NCI-H2227 (cell line): ENCODE results near the gene PALM.
"Not testable (repeated sequence)": the region's sequence is repeated elsewhere in the genome, so short reads cannot be mapped to it uniquely, and the experiment has no call there.

Source experiments
- DNase-seq: peaks from one replicate; lab custom pipeline; 2025; ENCODE audit not compliant: unreplicated experiment; lab: John Stamatoyannopoulos, UW

Gene PALM

GRCh38 chr19:678791-679388, 29.8 kb upstream of the PALM start:
- DNase-seq, result no peak

DNA sequence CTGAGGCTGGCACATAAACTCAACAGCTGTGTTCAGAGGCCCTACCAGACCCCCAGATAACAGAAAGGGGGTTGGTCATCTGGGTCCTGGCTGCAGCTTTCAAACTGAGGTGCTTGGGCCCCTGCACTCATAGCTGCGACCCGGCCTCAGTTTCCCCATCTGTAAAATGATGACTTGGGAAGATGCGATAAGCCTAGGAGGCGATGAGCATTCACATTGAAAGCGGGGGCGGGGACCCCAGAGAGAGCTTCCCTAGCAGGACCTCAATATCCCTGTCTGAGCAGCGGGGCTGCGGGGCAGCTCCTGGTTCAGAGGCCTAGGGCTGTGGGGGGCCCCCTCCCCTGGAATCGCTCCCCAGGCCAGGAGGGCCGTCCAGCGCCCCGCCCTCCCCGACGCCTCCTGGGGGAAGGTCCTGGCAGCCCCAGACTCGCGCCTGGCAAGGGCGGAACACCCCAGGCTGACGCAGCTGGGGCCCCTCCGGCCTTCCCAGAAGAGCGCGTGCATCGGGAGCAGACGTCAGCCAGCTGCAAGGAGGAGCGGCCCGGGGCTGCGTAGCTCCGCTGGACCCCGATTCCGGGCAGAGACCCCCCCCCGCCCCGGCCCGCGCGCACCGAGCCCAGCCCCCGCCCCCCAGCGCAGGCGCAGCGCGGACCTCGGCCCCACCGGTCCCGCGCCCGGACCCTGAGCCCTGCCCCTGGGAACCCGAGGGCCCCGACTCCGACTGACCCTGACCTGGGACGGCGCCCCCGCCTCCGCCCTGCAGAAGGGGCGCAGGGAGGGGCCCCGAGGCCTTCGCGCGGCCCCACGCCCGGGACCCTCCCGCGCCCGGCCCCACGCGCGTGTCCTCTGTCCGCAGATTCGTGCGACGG, 29.1 kb upstream of the PALM start:
- peak; percentile 67 for DNase-seq

DNA sequence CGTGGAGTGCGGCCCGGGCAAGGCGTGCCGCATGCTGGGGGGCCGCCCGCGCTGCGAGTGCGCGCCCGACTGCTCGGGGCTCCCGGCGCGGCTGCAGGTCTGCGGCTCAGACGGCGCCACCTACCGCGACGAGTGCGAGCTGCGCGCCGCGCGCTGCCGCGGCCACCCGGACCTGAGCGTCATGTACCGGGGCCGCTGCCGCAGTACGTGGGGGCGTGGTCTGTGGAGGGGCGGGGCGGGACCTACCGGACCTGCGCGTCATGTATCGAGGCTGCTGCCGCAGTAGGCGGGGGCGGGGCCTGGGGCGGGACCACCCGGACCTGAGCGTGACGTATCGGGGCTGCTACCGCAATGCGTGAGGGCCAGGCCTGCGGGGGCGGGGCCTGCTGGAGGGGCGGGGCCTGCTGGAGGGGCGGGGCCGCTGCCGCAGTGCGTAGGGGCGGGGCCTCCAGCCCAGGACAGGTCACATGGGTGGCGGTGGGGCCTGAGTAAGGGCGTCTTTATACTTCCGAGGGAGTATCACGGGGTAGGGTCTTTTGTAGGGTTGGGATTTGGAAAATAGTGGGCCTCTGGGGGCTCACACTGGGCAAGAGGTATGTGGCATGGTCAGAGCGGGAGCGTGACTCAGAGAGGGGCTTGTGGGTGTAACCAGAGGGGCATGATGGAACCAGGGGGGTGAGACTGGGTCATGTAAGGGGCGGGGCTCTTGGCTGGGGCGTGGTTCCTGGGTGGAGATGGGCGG, 28.3 kb upstream of the PALM start:
- peak; percentile 95 for DNase-seq

GRCh38 chr19:681029-682019, 27.4 kb upstream of the PALM start:
- DNase-seq, result peak; percentile 85

GRCh38 chr19:682678-683320, 25.9 kb upstream of the PALM start:
- no peak for DNase-seq

DNA sequence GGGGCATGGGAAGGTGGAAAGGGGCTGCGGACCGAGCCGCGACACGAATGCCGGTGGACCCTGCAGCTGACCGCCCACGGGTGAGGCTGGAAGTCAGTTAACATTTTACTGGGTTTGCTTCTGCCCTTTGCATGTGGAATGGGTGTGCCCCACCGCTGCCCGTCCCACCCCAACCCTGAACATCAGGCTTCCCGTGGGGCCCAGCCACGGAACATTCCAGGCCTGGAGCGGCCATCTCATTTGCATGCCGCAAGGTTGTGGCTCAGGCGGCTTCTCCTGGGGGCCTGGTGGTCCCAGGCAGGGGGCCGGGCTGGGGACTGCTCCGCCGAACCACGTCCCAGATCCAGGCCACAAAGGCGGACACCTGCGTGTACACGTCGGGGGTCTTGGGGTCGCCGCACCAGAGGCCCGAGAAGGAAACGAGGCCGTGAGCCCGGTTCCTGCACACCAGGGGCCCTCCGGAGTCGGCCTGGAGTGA, 23.2 kb upstream of the PALM start:
- no peak for DNase-seq

GRCh38 chr19:686589-687297, 22.0 kb upstream of the PALM start:
- no peak for DNase-seq

DNA sequence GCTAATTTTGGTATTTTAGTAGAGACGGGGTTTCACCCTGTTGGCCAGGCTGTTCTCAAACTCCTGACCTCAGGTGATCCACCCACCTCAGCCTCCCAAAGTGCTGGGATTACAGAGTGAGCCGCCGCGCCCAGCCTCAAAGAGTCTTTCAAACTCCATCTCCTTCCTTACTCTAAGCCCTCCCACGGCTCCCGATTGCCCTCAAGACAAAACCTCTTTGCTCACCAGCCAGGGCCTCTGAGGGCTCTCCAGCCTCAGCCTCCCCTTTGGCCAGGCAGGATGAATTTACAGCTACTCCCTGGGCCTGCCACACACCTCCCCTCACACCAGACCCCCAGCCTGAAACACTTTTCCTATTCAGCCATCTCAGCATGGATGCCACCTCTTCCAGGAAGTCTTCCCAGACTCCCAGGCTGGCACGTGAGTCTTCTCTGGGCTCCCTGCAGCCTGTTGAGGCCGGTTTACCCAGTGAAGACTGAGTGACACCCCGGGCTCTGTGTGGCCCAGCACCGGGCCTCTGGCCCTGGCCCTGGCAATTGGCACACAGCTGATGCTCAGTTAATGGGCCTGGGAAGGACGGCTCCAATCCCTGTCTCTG, 21.1 kb upstream of the PALM start:
- DNase-seq, result no peak

GRCh38 chr19:688214-688613, 20.5 kb upstream of the PALM start:
- no peak for DNase-seq

DNA sequence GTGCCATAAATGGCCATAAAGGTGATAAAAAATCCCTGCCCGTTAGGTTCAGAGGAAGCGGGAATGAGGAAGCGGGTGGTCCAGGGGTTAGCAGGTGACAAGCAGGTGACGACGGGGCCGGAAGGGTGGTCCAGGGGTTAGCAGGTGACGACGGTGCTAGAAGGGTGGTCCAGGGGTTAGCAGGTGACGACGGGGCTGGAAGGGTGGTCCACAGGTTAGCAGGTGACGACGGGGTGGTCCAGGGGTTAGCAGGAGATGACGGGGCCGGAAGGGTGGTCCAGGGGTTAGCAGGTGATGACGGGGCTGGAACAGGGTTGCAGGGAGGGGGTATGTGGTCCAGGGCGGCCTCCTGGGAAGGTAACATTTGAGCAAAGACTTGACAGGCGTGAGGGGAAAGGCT, 19.7 kb upstream of the PALM start:
- no peak for DNase-seq

DNA sequence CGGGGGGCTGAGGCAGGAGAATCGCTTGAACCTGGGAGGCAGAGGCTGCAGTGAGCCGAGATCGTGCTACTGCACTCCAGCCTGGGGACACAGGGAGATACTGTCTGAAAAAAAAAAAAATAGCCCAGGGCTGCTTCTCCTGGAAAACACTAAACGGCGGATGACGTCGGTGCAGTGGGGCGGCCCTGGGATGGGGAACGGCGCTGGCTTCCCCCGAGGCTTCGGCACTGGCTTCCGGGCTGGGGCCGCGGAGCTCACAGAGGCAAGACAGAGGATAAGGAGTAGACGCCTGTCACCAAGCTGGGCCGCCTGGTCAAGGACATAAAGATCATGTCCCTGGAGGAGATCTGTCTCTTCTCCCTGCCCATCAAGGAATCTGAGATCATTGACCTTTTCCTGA, 18.5 kb upstream of the PALM start:
- DNase-seq, result no peak

DNA sequence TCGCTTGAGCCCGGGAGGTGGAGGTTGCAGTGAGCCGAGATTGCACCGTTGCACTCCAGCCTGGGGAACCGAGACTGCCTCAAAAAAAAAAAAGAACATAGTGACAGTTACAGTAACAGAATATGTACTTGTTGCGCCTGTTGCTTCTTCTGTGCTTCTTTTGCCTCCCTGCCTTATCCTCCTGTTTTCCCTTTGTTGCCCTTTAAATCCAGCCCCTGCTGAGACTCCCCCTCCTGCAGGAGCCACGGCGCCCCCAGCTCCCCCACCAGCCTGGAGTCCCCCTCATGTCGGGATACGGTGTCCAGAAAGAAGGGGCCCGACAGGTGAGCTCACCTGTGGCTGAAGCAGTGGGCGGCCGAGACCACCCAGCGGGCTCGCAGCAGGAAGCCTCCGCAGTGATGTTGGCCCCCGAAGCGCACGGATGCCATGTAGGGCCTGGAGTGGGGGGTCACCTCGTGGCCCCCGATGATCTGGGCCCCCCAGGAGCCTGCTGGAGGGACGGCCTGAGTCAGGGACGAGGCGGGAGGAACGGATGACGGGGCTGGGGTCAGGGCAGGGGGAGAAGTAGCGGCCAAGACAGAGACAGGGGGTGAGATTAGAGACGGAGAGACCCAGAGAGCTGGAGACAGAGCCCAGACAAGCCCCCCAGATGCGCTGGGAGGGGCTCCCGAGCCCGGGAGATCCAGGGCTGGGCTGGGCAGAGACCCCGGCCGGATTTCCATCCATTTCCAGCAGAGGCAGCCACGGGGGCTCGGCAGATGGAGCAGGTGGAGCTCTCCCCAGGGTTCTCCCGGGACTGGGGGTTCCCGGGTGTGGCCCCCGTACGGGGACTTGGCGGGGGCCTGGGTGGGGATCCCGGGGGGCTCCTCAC, 14.0 kb upstream of the PALM start:
- DNase-seq, result no peak

- no peak for DNase-seq
These were observed 13.3 kb upstream of the PALM start, which contains the start of gene PRSS57 for GRCh38 chr19:695352-695949. PRSS57 (minus strand) TSS chr19:695452; CDS start chr19:695430, 22 bp downstream.

DNA sequence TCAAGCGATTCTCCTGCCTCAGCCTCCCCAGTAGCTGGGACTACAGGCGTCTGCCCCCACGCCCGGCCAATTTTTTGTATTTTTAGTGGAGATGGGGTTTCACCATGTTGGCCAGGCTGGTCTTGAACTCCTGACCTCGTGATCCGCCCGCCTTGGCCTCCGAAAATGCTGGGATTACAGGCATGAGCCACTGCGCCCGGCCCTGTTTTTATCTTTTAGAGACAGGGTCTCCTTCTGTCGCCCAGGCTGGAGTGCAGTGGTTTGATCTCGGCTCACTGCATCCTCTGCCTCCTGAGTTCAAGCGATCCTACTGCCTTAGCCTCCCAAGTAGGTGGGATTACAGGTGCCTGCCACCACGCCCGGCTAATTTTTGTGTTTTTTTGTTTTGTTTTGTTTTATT, 10.2 kb upstream of the PALM start:
- not testable (repeated sequence) for DNase-seq

- not testable (repeated sequence) for DNase-seq
These were observed 8.8 kb upstream of the PALM start for GRCh38 chr19:699885-700284.

DNA sequence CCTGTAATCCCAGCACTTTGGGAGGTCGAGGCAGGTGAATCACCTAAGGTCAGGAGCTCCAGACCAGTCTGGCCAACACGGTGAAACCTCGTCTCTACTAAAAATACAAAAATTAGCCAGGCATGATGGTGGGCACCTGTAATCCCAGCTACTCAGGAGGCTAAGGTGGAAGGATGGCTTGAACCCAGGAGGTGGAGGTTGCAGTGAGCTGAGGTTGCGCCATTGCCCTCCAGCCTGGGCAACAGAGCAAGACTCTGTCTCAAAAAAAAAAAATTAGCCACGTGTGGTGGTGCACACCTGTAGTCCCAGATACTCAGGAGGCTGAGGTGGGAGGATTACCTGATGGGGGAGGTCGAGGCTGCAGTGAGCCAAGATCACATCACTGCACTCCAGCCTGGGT, 5.9 kb upstream of the PALM start:
- not testable (repeated sequence) for DNase-seq

DNA sequence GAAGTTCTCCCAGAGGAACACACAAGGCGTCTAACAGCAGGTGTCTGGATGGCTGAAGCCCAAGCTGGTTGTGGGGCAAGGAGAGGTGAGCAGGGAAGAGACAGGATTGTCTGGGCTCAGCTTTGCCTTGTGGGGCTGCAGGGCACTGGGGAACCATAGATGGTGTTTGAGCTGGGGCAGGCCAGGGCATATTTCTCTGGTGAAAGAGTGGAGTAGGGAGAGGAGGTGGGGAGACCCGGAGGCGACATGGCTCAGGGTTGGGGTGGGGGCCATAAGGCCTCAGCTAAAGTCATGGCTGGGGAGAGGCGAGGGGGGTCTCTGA, 5.4 kb upstream of the PALM start:
- DNase-seq, result no peak
